ENCODE data around the gene KIAA1217. TPM values are rescaled to one million over a fixed set of nuclear protein-coding genes. Genes with fewer than 3 reads are reported as not detected.

The KIAA1217 gene
- total and polyA plus RNA-seq, 2 of the 4 experiments (the other 2 are of a cell fraction) = 3.4 to 4.4 TPM

DNA sequence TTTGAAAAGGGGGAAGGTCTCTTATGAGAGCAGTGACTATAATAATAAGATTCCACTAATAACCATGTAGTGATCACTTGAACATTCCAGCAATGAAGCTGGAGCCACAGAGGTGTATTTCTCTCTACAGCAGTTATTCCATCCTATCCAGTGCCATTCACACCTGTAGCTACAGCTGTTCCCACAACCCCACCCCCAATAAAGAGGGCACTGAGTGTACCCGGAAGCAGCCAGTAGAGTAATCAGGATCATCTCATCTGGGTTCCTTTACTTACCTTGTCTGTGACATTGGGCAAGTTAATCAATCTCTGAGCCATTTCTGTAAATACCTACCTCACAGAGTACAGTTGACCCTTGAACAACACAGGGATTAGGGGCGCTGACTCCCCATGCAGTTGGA is 188.7 kb downstream of the KIAA1217 start:
- Histone ChIP-seq H3K4me1 (ENCODE audit: control insufficient read depth, insufficient read depth, low read length) (no peaks in the 10 kb centered on the region), H4K20me1 (ENCODE audit: insufficient read depth, low read length) (no peaks in the 10 kb centered on the region), H3K79me1 (ENCODE audit: low read depth in 1 of 2, low read length in 2 of 2) (no peaks in the 10 kb centered on the region), H3K9ac (ENCODE audit: low read depth, low read length) (no peak overlapping the region), H2AK5ac (ENCODE audit: low read depth, low read length) (no peak overlapping the region), H2BK20ac (ENCODE audit: low read depth, low read length) (no peak overlapping the region), H4K91ac (ENCODE audit: insufficient read depth, low read depth, low read length) (no peak overlapping the region), H3K27ac (ENCODE audit: insufficient read depth, low read length) (no peak overlapping the region), H4K8ac (ENCODE audit: low read depth in 2 of 2, low read length in 2 of 2) (no peak overlapping the region), H3K27me3 (ENCODE audit: control insufficient read depth, insufficient read depth, low read length) (peaks cover 22% of the 10 kb centered on the region), H2BK120ac (ENCODE audit: low read depth, low read length) (no peak overlapping the region), H2AFZ (replicated peaks; ENCODE audit: low read length, poor library complexity) (no peak overlapping the region), H3K4me2 (ENCODE audit: low read depth, low read length) (no peak overlapping the region), H3K4ac (ENCODE audit: low read depth, low read length) (no peak overlapping the region), H3K9me1 (ENCODE audit: insufficient read depth, low read length) (no peaks in the 10 kb centered on the region), H3K9me3 (ENCODE audit: control insufficient read depth, insufficient read depth, low read length) (no peaks in the 10 kb centered on the region), H2AK9ac (replicated peaks; ENCODE audit: low read depth, low read length, poor library complexity) (no peak overlapping the region), H3K4me3 (ENCODE audit: insufficient read depth, low read depth, low read length) (no peak overlapping the region), H2BK5ac (ENCODE audit: low read depth, low read length, poor library complexity, severe bottlenecking) (no peak overlapping the region), H3K23ac (ENCODE audit: low read depth, low read length) (no peak overlapping the region), H2BK15ac (ENCODE audit: low read depth, low read length) (no peak overlapping the region), H3K18ac (ENCODE audit: low read depth, low read length) (no peak overlapping the region), H3K36me3 (ENCODE audit: control insufficient read depth, insufficient read depth, low read length) (no peaks in the 10 kb centered on the region), H3K14ac (replicated peaks; ENCODE audit: low read depth, low read length) (no peak overlapping the region), H3K56ac (ENCODE audit: extremely low read depth, insufficient read depth, low read length) (no peak overlapping the region), H4K5ac (ENCODE audit: low read depth, low read length) (no peak overlapping the region)
- in situ Hi-C loops (cut with MboI; ENCODE audit: low sequenced_read_pairs) (no loop called here), dilution Hi-C loops (cut with HindIII; ENCODE audit: low sequenced_read_pairs, unreplicated experiment) (no loop called here), intact Hi-C loops (cut with micrococcal nuclease) (no loop called here)
- WGBS, 2 experiments (ENCODE audit: extremely low coverage in 2 of 2, insufficient read length in 1 of 2) = no CpG with 5 or more reads among the region's 2 CpGs
- ChIA-PET POLR2A (ENCODE audit: unreplicated experiment) (no interaction called here), CTCF (interaction anchor here (0.6 kb wide), 1 partner anchor 18 kb away, joined by 3 read pairs; no protein-coding TSS in a partner anchor)
- DNase-seq = no peak
- no peak for TF ChIP-seq SMC3 (IDR thresholded peaks at IDR 0.05; ENCODE audit: low read depth, low read length)
- TF ChIP-seq RCOR1 (IDR thresholded peaks at IDR 0.05; ENCODE audit: insufficient replicate concordance, low read length) = no peak
- TF ChIP-seq CHD1 (IDR thresholded peaks at IDR 0.05; ENCODE audit: low read depth, low read length) = no peak
- TF ChIP-seq MAZ (IDR thresholded peaks at IDR 0.05; ENCODE audit: borderline replicate concordance, low read depth, low read length) = no peak
- TF ChIP-seq NFE2L2 (IDR thresholded peaks at IDR 0.05; ENCODE audit: low read depth, low read length) = no peak
- no TSS peak for BruUV-seq (replicated peaks)
- ATAC-seq (ENCODE audit: low read depth) = no peak
